NCI-H2029 (cell line): ENCODE results near the gene SRPK1.

Experiments
- DNase-seq: peaks from one replicate; lab custom pipeline; 2025; lab: John Stamatoyannopoulos, UW

SRPK1 gene

GRCh38 chr6:35898003-35898402 lies 22.9 kb downstream of the SRPK1 start:
- DNase-seq, result no peak

GRCh38 chr6:35897486-35897885 lies 23.4 kb downstream of the SRPK1 start:
- no peak for DNase-seq

- DNase-seq, result no peak
Observed at GRCh38 chr6:35897036-35897435, 23.9 kb downstream of the SRPK1 start.

- no peak for DNase-seq
Observed at GRCh38 chr6:35896228-35896627, 24.7 kb downstream of the SRPK1 start.

GRCh38 chr6:35895560-35895959 lies 25.3 kb downstream of the SRPK1 start:
- DNase-seq, result no peak

GRCh38 chr6:35894776-35895175 lies 26.1 kb downstream of the SRPK1 start:
- no peak for DNase-seq

- no peak for DNase-seq
Observed at GRCh38 chr6:35893246-35893645, 27.7 kb downstream of the SRPK1 start.

GRCh38 chr6:35892482-35892881 lies 28.4 kb downstream of the SRPK1 start:
- no peak for DNase-seq

GRCh38 chr6:35879151-35879550 lies 41.7 kb downstream of the SRPK1 start:
- DNase-seq, result no peak

- no peak for DNase-seq
Observed at GRCh38 chr6:35876902-35877301, 44.0 kb downstream of the SRPK1 start.

GRCh38 chr6:35874730-35875129 lies 46.2 kb downstream of the SRPK1 start:
- no peak for DNase-seq

GRCh38 chr6:35859367-35859766 lies 61.5 kb downstream of the SRPK1 start:
- DNase-seq, result no peak

GRCh38 chr6:35857853-35858252 lies 63.0 kb downstream of the SRPK1 start:
- DNase-seq, result no peak

- DNase-seq, result no peak
Observed at GRCh38 chr6:35856250-35856649, 64.6 kb downstream of the SRPK1 start.

- no peak for DNase-seq
Observed at GRCh38 chr6:35852994-35853393, 67.9 kb downstream of the SRPK1 start.

- DNase-seq, result no peak
Observed at GRCh38 chr6:35850208-35850607, 70.7 kb downstream of the SRPK1 start.

- no peak for DNase-seq
Observed at GRCh38 chr6:35844290-35844689, 76.6 kb downstream of the SRPK1 start.

GRCh38 chr6:35842381-35842780 lies 78.5 kb downstream of the SRPK1 start:
- peak; percentile 25 for DNase-seq

GRCh38 chr6:35839019-35839418 lies 81.9 kb downstream of the SRPK1 start:
- DNase-seq, result no peak

GRCh38 chr6:35833536-35833935 lies 87.4 kb downstream of the SRPK1 start:
- no peak for DNase-seq

GRCh38 chr6:35831257-35832007 lies 89.5 kb downstream of the SRPK1 start:
- no peak for DNase-seq

- DNase-seq, result no peak
Observed at GRCh38 chr6:35829306-35829705, 91.6 kb downstream of the SRPK1 start.

GRCh38 chr6:35824552-35825192 lies 96.2 kb downstream of the SRPK1 start:
- no peak for DNase-seq

GRCh38 chr6:35823601-35824000 lies 97.3 kb downstream of the SRPK1 start:
- DNase-seq, result no peak
